GM19463 (cell line): ENCODE data around the gene KDM5C.
"Not testable (repeated sequence)": the region's sequence is repeated elsewhere in the genome, so short reads cannot be mapped to it uniquely, and the experiment has no call there.

ENCODE experiments used
- ATAC-seq: cut with Tn5 transposase; IDR thresholded peaks from one replicate; pipeline ENCODE4 v1.9.1; 2021; ENCODE audit warnings: mild to moderate bottlenecking, moderate library complexity; ENCODE audit not compliant: unreplicated experiment

The KDM5C gene

GRCh38 chrX:53194308-53194707, 30.7 kb downstream of the KDM5C start:
- no peak for ATAC-seq

- no peak for ATAC-seq
Measured at GRCh38 chrX:53193093-53193492, 31.9 kb downstream of the KDM5C start.

DNA sequence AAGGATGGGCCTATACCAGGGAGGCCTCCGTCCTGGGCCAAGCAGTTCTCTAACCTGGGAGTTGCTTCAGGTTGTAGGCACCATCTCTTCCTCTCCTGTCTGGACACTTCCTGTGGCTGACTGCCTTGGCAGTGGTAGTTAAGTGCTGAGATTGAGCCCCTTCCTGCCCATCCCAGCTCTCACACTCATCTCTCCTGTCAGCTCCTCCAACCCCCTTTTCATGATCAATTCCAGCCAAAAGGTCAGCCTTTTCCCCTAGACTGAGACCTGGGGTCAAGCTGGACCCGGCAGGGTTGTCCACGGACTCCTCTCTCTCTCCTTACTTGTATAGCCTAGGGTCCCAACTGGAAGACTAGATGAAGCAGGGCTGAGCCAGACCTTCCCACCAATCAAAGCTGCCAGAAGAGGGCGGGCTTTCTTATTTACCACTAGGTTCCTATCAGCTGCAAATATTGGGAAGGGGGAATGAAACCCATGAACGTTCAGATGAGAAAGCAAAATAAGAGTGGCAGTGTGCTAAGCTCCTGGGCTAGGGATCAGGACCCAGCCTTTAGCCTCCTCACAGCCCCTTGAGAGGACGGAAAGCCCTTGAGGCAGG, 34.5 kb downstream of the KDM5C start:
- ATAC-seq, result no peak

GRCh38 chrX:53188763-53189162, 36.2 kb downstream of the KDM5C start:
- ATAC-seq, result peak; percentile 96

- ATAC-seq, result no peak
Measured at GRCh38 chrX:53186351-53186750, 38.7 kb downstream of the KDM5C start.

- no peak for ATAC-seq
Measured at GRCh38 chrX:53184836-53185235, 40.2 kb downstream of the KDM5C start.

DNA sequence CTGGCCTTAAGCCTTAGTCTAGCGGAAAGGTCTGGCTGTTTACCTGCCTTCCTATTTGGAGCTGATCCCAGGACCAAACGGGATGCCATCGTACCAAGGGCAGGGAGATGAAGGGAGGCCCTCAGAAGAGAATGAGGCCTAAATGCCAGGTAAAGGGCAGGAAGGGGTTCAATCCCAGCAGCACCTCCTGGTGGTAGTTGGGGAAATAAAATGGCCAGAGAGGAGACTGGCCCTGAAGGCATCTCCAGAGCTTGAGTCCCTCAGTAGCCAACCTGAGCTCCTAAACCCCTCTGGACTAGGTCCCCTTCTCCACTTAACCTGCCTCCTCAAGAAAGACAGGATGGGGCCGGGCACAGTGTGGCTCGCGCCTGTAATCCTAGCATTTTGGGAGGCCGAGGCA, 53.7 kb downstream of the KDM5C start:
- no peak for ATAC-seq

DNA sequence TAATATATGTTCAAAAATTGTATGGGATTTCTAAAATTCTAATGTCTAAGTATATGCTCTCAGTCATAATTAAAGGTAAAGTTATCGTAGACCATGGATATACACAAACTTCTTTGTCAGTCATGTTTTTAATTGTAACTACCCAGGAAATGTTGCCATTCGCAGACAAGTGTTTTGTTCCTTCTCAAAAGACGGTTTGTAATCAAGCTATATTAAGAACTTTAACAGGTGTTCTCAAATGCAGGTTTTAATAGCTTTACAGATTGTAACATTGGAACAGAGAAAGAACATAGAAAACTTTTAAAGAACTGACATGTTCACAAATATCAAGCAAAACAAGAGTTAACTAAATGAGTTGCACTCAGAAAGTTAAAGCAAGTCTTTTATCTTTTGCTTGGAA, 58.9 kb downstream of the KDM5C start:
- ATAC-seq, result no peak

- not testable (repeated sequence) for ATAC-seq
Measured at GRCh38 chrX:53164566-53164965, 60.4 kb downstream of the KDM5C start.

- no peak for ATAC-seq
Measured at GRCh38 chrX:53163436-53163835, 61.6 kb downstream of the KDM5C start.

- no peak for ATAC-seq
Measured at GRCh38 chrX:53160297-53160983, 64.6 kb downstream of the KDM5C start.

DNA sequence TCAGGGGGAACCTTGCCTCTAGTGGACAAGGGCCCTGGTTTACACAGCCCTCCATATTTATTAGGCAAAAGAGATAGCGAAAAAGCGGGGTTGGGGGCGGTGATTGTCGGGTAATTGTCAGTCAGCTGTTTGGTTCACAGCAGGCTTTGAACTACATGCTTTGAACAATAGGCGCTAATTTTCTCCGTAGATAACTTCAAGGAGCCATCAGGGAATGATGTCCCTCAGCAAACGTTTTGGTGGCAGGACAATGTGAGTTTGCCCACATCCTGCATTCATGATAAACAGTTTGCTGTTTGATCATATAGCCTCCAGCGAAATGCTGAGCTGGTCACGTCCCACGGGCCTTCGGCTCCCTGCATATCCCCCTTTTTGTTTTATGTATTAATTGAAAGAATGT, 65.8 kb downstream of the KDM5C start:
- no peak for ATAC-seq

DNA sequence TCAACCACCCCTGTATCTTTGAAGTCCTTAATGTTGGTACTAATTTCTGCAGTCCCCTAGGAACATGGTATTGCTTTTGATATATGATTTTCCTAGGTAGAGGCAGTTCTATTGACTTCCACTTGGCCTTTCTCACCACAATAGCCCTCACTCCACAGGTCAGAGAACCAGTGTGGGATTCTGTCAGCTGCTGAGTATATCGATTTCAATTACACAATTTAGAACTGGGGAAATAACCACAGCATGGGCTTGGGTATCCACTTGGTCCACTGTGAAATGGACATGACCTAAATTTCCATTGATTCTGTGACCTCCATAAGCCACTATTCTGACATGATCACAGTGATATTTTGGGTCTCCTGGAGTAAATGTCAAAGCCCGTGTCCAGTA, 68.8 kb downstream of the KDM5C start:
- no peak for ATAC-seq

DNA sequence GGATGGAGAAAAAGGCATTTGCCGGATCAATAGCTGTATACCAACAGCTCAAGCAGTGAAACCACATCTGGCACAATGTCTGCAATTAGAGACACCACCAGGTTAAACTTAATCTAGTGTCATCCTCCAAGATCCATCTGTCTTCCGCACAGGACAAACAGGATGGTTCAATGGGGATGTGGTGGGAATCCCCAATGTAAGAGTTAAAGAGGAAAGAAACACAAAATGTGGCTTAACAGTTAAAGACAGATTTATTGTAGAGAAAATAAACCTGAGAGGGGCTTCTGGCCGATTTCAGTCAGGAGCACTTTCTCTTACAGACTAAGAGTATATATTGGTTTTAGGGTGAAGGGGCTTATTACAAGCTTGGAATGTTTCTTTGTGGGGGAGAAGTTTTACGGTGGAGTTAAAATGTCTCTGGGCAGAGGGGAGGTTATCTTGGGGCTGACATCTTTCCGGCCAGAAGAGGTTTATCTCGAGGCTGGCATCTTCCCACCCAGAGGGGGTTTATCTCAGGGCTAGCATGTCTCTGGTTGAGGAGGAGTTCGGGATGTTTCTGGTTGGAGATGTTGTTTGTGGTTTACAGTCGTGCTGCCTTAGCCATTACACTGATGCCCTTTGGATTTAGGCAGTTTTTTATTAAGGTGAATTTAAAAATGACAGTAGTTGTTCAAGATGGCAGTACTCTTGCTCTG, 69.3 kb downstream of the KDM5C start:
- ATAC-seq, result no peak

- ATAC-seq, result no peak
Measured at GRCh38 chrX:53153581-53153980, 71.4 kb downstream of the KDM5C start.
